ENCODE results near the gene ZNF512B.

Gene ZNF512B

GRCh38 chr20:63939061-63939935 lies 30.4 kb downstream of the ZNF512B start:
- no peaks in the 10 kb centered on the region for H4K20me1 ChIP-seq (ENCODE audit: control insufficient read depth, insufficient read depth, low read depth, low read length)
- H3K9me3 ChIP-seq (ENCODE audit: control insufficient read depth, insufficient read depth, low read length), result no peaks in the 10 kb centered on the region
- no peak overlapping the region for H3K4me2 ChIP-seq (ENCODE audit: low read length)
- peaks cover 14% of the 10 kb centered on the region for H3K4me1 ChIP-seq (ENCODE audit: control insufficient read depth, low read length)
- H3K9me2 ChIP-seq (replicated peaks; ENCODE audit: control insufficient read depth, low read length), result no peaks in the 10 kb centered on the region
- peaks cover 6% of the 10 kb centered on the region; the same call in 1 of the 2 replicates for H3K79me2 ChIP-seq (ENCODE audit: control insufficient read depth, low read length)
- no peak for TF ChIP-seq CTCF (IDR thresholded peaks at IDR 0.05; ENCODE audit: low read depth, low read length, poor library complexity, severe bottlenecking)
- peaks cover 54% of the 10 kb centered on the region for H3K36me3 ChIP-seq (ENCODE audit: control insufficient read depth, low read length)
- no peak overlapping the region for H3K27ac ChIP-seq (ENCODE audit: low read depth, low read length)
- H3K4me3 ChIP-seq (ENCODE audit: low read length), result no peak overlapping the region
- no peaks in the 10 kb centered on the region for H3K27me3 ChIP-seq (ENCODE audit: control insufficient read depth, low read length)
- 0 out of 2 replicates have a peak, but pooled peaks cover 3% of the 10 kb centered on the region for H3F3A ChIP-seq (ENCODE audit: control insufficient read depth, insufficient read depth)

- H4K20me1 ChIP-seq (ENCODE audit: control insufficient read depth, insufficient read depth, low read depth, low read length), result no peaks in the 10 kb centered on the region
- H3K9me2 ChIP-seq (replicated peaks; ENCODE audit: control insufficient read depth, low read length), result no peaks in the 10 kb centered on the region
- peaks cover 50% of the 10 kb centered on the region for H3K36me3 ChIP-seq (ENCODE audit: control insufficient read depth, low read length)
- H3K27me3 ChIP-seq (ENCODE audit: control insufficient read depth, low read length), result no peaks in the 10 kb centered on the region
- peaks cover 6% of the 10 kb centered on the region; the same call in 1 of the 2 replicates for H3K79me2 ChIP-seq (ENCODE audit: control insufficient read depth, low read length)
- no peak overlapping the region for H3K4me3 ChIP-seq (ENCODE audit: low read length)
- H3K4me1 ChIP-seq (ENCODE audit: control insufficient read depth, low read length), result peaks cover 14% of the 10 kb centered on the region
- H3K4me2 ChIP-seq (ENCODE audit: low read length), result no peak overlapping the region
- 0 out of 2 replicates have a peak, but pooled peaks cover 3% of the 10 kb centered on the region for H3F3A ChIP-seq (ENCODE audit: control insufficient read depth, insufficient read depth)
- TF ChIP-seq EZH2phosphoT487 (IDR thresholded peaks at IDR 0.05; ENCODE audit: borderline replicate concordance, low read length) (no peak), CTCF (IDR thresholded peaks at IDR 0.05; ENCODE audit: low read depth, low read length, poor library complexity, severe bottlenecking) (no peak)
- no peak overlapping the region for H3K27ac ChIP-seq (ENCODE audit: low read depth, low read length)
- H3K9me3 ChIP-seq (ENCODE audit: control insufficient read depth, insufficient read depth, low read length), result no peaks in the 10 kb centered on the region
These were observed 32.1 kb downstream of the ZNF512B start for GRCh38 chr20:63937596-63937995.

GRCh38 chr20:63935447-63935846 lies 34.3 kb downstream of the ZNF512B start:
- no peaks in the 10 kb centered on the region for H3K9me2 ChIP-seq (replicated peaks; ENCODE audit: control insufficient read depth, low read length)
- no peaks in the 10 kb centered on the region for H3K4me1 ChIP-seq (ENCODE audit: control insufficient read depth, low read length)
- H3K36me3 ChIP-seq (ENCODE audit: control insufficient read depth, low read length), result peaks cover 59% of the 10 kb centered on the region
- H3F3A ChIP-seq (ENCODE audit: control insufficient read depth, insufficient read depth), result 0 out of 2 replicates have a peak, but pooled peaks cover 3% of the 10 kb centered on the region
- no peak overlapping the region for H3K4me3 ChIP-seq (ENCODE audit: low read length)
- H3K4me2 ChIP-seq (ENCODE audit: low read length), result no peak overlapping the region
- TF ChIP-seq CTCF (IDR thresholded peaks at IDR 0.05; ENCODE audit: low read depth, low read length, poor library complexity, severe bottlenecking) (no peak), EZH2phosphoT487 (IDR thresholded peaks at IDR 0.05; ENCODE audit: borderline replicate concordance, low read length) (no peak)
- no peaks in the 10 kb centered on the region for H3K27me3 ChIP-seq (ENCODE audit: control insufficient read depth, low read length)
- H3K9me3 ChIP-seq (ENCODE audit: control insufficient read depth, insufficient read depth, low read length), result no peaks in the 10 kb centered on the region
- H4K20me1 ChIP-seq (ENCODE audit: control insufficient read depth, insufficient read depth, low read depth, low read length), result no peaks in the 10 kb centered on the region
- peaks cover 4% of the 10 kb centered on the region; the same call in 1 of the 2 replicates for H3K79me2 ChIP-seq (ENCODE audit: control insufficient read depth, low read length)
- H3K27ac ChIP-seq (ENCODE audit: low read depth, low read length), result no peak overlapping the region
